Inflammatory macrophage treated with lipopolysaccharide for 1 hour (primary cell): ENCODE measurements around the gene MCM5.

ENCODE experiments used
- DNase-seq, 2 donors: peaks; one replicate each; pipeline ENCODE4 v3.0.0-alpha.2; 2020 to 2022

The MCM5 gene

GRCh38 chr22:35399678-35400500 lies at the start of gene MCM5:
MCM5 (plus strand) TSS chr22:35400140; CDS start chr22:35400439, 299 bp downstream.
- peak; percentile 97 to 98 for DNase-seq

DNA sequence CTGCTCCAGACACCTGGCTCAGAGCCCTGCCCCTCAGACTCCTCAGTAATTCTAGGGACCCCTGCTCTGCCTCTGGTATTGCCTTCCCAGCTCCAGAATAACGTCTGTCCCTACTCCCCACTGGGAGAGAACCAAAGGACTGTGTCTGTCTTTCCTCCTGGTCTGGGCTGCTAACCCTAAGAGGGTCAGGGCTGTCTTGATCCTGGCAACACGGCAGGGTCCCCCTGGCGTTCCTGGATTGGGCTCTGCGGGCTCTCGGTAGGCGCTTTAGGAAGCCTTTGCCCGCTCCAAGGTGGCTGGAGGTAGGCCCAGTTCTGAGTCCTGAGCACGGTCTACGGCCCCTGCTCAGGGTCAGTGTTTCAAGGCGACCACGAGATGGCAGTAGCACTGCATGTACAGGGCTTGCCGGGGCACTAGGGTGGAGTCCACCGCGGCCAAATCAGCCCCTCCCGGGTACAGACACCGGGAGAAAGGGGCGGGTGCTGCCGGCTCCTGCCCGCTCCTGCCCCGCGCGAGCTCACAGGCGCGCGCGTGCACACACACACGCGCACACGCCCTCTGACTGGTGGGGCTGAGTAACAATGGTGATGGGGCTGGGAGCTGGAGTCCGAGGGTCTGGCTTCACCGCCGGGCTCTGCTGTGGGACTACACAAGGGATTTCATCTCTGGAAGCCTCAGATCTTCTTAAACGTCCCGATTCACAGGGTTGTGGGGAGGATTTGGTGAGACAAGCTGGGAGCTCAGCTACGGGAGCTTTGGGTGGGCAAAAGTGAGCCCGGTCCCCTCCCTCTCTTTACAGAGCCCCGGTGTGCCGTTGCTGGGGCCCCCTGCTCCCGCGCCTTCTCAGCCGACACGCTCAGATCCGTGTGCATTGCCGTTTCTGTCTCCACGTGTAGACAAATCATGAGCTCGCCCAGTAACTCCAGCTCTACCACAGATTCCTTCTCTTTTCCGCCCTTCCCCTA lies 49.1 kb upstream of the MCM5 start:
- peak; percentile 71 to 80 for DNase-seq

GRCh38 chr22:35352214-35353111 lies 47.5 kb upstream of the MCM5 start:
- DNase-seq = peak; percentile 91 to 95

- peak; percentile 68 to 70 for DNase-seq
Observed at GRCh38 chr22:35353318-35353717, 46.6 kb upstream of the MCM5 start.

GRCh38 chr22:35354068-35354467 lies 45.9 kb upstream of the MCM5 start:
- no peak for DNase-seq

DNA sequence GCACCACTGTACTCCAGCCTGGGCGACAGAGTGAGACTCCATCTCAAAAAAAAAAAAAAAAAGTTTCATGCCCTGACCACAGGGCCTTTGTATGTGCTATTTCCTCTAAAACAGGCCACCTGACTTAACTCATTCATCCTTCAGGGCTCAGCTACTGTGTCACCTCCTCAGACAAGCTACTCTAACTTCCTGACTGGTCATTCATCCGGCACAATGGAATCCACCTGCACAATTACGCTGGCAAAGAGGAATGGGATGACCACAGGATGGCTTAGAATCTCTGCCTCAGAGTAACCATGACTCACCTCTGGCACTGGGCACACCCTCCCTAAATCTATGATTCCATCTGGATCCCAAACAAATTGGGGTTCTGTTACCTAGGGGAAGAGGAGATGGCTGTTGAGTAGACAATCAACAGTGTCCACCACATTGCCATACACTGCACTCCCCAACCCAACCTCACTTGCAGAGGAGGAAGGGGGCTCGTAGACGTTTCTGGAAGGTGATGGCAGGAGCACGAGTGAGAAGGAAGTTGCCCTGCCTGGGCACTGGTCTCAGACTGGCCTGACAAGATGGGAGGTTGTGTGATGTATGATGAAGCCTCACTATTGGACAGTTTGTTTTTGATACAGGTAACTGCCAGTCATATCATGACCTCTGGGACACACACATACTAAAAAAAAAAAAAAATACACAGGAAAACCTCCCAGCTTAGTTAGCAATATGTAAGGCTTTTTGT lies 41.9 kb upstream of the MCM5 start:
- no peak for DNase-seq

DNA sequence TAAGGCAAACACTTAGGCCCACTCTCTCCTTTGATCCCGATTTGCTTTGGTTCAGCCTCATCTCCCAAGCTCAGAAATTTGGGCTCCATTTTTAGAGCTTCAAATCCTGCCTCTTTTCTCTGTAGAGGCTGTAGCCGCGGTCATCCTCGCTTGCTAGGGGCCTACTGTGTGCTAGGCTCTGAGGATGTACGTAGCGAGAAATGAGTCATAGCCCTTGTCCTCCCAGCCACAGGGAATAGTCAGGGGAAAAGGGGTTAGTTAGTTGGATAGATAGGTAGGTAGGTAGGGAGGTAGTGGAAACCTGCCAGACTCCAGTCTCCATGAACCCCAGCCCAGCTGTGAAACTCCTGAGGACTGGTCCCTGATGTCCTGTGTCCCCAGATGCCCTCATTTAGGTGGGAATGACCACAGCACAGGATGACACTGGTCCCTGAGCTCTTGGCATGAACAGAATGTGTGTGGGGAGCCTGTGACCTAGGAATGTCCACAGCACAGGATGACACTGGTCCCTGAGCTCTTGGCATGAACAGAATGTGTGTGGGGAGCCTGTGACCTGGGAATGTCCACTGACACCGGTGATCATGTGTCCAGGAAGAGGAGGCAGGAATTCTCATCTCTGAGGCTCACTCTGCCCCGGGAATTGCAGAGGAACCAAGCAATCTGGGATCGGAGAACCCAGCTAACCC lies 40.4 kb upstream of the MCM5 start:
- no peak for DNase-seq

DNA sequence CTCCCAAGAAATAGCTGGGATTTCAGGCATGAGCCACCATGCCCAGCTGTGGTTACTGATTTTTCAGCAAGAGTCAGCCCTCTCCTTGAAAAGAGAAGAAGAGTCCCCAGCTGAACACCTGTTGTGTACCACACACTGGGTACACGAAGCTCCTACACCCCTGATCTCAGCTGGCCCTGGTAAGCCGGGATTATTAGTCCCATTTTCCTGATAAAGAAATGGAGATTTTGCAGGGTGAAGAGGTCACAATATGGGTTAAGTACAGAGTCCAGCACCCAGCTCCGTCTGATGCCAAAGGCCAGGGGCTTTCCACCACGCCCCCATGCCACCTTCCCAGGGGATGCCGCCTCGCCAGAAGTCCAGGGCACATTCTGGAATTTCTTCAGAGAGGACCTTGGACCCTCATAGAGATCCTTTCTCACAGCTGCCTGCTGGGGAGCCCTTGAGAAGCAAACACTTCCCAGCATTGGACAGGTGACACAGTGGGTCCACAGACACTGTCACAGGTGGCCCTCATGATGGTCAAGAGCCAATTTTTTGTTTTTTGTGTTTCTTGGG lies 38.9 kb upstream of the MCM5 start:
- no peak for DNase-seq

- DNase-seq = no peak
Observed at GRCh38 chr22:35363566-35364086, 36.3 kb upstream of the MCM5 start.

DNA sequence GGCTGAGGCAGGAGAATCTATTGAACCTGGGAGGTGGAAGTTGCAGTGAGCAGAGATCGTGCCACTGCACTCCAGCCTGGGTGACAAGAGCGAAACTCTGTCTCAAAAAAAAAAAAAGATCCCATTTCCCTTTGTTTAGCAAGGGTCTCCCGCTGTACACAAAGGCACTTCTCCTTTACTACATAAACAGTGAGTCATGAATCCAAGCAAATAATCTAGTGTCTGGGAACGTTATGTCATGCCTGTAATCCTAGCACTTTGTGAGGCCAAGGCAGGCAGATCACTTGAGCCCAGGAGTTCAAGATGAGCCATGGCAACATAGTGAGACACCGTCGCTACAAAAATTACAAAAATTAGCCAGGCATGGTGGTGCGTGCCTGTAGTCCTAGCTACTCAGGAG lies 35.7 kb upstream of the MCM5 start:
- peak; percentile 82 to 92 for DNase-seq

- DNase-seq = peak; percentile 65 to 75
Observed at GRCh38 chr22:35367331-35367886, 32.5 kb upstream of the MCM5 start.

DNA sequence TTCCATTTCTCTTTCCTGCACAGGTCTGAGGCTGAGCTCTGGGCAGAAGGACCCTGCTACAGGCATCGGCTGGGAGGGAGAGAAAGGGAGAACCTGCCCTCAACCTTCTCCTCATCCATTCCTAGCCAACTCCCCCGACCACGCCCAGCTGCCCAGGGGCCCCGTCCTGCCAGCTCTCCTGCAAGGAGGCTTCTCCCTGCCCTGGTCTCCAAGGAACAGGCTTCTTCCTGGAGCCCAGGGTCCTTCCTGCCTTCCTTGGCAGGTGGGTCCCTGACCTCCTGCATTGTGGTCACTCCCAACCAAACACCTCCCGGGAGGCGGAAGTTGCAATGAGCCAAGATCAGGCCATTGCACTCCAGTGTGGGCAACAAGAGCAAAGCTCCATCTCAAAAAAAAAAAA lies 31.6 kb upstream of the MCM5 start:
- DNase-seq = no peak

DNA sequence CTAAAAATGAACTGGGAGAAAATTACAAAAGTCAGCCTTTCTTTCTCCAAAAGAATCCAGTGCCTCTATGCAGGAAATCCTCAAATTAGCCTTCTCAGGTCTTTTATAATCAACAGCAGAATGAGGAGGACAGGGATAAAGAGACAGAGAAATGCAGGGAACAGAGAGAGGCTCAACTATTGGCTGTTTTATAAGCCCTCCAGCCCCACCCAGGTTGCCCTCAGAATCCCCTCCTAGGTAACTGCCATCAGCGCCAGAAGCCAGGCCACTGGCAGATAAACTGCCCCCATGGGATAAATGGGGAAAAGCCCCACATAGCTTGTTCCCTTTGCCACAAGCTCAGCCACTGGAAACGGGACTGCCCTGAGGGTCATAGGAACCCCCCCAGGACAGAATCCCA lies 29.9 kb upstream of the MCM5 start:
- DNase-seq = no peak

DNA sequence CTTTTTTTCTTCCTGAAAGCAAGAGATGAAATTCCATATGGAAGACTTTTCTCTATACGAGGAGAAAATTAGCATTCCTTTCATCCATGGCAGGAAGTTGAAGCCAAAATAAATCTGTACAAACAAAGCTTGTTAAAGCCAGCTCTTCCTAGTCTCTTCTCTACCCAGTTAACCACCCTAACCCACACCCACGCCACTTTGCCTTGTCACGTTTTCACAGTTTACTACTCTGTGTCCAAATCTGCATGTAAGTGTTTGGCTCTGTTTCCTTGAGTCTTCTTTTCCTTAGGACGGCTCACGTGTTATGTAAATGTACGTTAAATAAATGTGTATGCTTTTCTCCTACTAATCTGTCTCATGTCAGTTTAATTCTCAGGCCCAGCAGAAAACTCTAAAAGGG lies 26.2 kb upstream of the MCM5 start:
- no peak for DNase-seq

DNA sequence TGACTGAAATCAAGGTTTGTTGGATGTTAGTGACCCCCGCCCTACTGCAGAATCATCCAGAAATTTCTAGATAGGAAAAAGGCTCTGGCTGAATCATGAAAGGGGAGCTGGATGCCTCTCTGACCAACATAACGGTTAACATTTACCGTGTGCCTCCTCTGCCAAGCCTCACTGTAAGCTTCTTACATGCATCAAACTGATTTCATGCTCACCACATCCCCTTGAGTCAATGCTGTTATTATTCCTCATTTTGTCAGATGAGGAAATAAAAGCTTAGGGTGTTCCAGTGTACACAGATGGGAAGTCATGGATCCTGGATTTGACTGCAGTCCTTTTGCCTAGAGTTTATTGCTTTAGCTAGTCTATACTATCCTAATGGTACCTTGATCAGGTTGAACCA lies 24.9 kb upstream of the MCM5 start:
- DNase-seq = peak; percentile 66 to 84

DNA sequence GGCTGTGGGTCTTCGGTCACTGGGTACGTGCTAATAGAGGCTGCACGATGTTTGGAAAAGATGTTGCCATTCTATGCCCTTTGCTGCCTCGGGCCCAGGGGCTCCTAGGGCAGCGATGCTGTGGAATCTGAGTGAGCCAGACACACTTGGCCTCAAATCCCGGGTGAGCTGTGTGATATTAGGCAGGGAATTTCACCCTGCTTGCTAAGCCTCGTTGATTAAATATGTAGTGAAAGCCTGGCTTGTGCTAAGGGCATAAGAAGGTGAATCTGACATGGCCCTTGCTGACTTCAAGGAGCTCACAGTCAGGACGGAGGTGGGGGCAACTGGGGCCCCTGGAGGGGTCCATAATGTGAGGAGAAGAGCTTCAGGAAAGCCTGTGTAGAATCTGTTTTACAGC lies 24.4 kb upstream of the MCM5 start:
- DNase-seq = no peak

GRCh38 chr22:35376728-35377472 lies 23.0 kb upstream of the MCM5 start:
- DNase-seq = peak; percentile 99

- DNase-seq = peak; percentile 38 to 58
Observed at GRCh38 chr22:35377735-35378134, 22.2 kb upstream of the MCM5 start.

DNA sequence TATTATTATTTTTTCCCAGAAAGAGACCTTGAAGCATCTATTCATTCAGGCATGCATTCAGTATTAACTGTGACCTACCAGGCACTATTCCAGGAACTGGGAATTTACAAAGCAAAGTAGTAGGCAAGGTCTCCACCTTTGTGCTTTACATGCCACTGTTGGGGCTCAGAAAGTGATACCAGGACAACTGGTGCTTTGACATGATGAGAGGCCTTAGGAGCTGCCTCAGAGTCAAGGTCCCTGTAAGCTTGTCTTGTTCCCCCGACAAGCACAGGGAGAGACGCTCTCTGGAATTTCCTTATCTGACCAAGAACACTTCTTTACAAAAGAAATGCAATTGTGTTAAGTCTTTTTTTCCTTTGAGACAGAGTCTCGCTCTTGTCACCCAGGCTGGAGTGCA lies 21.3 kb upstream of the MCM5 start:
- no peak for DNase-seq
